LNCaP clone FGC (cell line): ENCODE data around the gene MAGI2.

Experiments used
- DNase-seq: peaks from one replicate; pipeline ENCODE4 v3.0.0-alpha.2; 2011; ENCODE audit warnings: low read depth
- H3K4me3 ChIP-seq: 2 replicates; pipeline ENCODE4 v1.5.1; 2011; ENCODE audit warnings: mild to moderate bottlenecking, low read depth, low read length, control low read depth
- TF ChIP-seq, protein P1 (sequence below): IDR thresholded peaks from 2 replicates; pipeline ENCODE4 v1.5.1; 2012; ENCODE audit warnings: mild to moderate bottlenecking; ENCODE audit not compliant: control insufficient read depth, insufficient read depth; ENCODE audit errors: extremely low read depth

Gene MAGI2

DNA sequence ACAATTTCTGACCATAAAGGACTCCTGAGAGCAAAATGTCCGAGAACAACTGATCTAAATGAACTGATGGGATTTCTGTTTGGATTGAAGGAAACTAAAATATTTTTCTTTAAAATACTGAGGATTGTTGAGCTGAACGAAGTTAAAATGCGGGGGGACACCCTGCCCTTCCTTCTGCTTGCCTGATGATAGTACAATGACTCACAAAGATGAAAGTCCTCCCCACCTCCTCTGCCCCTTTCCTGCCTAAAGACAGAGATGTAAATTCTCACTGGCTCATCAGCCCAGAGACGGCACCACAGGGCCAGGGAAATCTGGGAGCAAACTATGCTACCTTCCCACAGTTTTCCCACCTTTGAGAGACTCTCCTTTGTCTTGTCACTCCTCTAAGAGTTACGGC is 1474.2 kb downstream of the MAGI2 start:
- DNase-seq = no peak
- TF ChIP-seq, protein P1, sequence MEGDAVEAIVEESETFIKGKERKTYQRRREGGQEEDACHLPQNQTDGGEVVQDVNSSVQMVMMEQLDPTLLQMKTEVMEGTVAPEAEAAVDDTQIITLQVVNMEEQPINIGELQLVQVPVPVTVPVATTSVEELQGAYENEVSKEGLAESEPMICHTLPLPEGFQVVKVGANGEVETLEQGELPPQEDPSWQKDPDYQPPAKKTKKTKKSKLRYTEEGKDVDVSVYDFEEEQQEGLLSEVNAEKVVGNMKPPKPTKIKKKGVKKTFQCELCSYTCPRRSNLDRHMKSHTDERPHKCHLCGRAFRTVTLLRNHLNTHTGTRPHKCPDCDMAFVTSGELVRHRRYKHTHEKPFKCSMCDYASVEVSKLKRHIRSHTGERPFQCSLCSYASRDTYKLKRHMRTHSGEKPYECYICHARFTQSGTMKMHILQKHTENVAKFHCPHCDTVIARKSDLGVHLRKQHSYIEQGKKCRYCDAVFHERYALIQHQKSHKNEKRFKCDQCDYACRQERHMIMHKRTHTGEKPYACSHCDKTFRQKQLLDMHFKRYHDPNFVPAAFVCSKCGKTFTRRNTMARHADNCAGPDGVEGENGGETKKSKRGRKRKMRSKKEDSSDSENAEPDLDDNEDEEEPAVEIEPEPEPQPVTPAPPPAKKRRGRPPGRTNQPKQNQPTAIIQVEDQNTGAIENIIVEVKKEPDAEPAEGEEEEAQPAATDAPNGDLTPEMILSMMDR = no peak
- no peak overlapping the region for H3K4me3 ChIP-seq

- no peak for DNase-seq
- H3K4me3 ChIP-seq = no peak overlapping the region
- TF ChIP-seq, protein P1 = no peak
These were observed 1477.6 kb downstream of the MAGI2 start for GRCh38 chr7:77975672-77976480.

GRCh38 chr7:77971726-77972125 is 1481.7 kb downstream of the MAGI2 start:
- TF ChIP-seq, protein P1 = no peak
- no peak overlapping the region for H3K4me3 ChIP-seq
- no peak for DNase-seq

DNA sequence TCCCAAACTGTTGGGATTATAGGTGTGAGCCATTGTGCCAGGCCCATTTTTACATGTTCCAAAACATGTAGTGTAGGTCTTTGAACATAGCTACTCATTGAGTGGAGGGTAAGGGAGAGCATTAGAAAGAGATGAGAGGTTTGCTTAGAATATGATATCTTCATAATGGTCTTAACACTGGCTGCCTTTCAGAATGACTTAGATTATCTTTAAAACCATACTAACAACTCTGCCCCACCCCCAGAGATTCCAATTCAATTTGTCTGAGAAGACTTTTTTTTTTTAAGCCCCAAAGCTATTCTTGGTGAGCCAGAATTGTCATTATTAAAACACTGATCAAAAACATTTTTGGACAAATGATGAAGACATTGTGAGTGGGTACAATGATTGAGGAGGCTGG is 1486.0 kb downstream of the MAGI2 start:
- TF ChIP-seq, protein P1 = no peak
- no peak for DNase-seq

More for the DNA sequence above, 1486.0 kb downstream of the MAGI2 start:
- no peak overlapping the region for H3K4me3 ChIP-seq
